ENCODE results near the gene NDEL1.

Gene NDEL1

GRCh38 chr17:8435245-8436168 lies at the start of gene NDEL1:
TSS of gene NDEL1 (plus strand) at chr17:8435884. CDS start at chr17:8444272, 8,388 bp downstream.
- in situ Hi-C loops (cut with MboI; ENCODE audit: low sequenced_read_pairs, unreplicated experiment), result no loop called here
- peak; percentile 99 for DNase-seq (ENCODE audit: low spot score)
- TF ChIP-seq CTCF (IDR thresholded peaks at IDR 0.05; ENCODE audit: borderline replicate concordance, control extremely low read depth, extremely low read depth, insufficient read depth, missing control alignments), result no peak

GRCh38 chr17:8386841-8387240 lies 48.8 kb upstream of the NDEL1 start:
- no peak for TF ChIP-seq CTCF (IDR thresholded peaks at IDR 0.05; ENCODE audit: borderline replicate concordance, control extremely low read depth, extremely low read depth, insufficient read depth, missing control alignments)
- in situ Hi-C loops (cut with MboI; ENCODE audit: low sequenced_read_pairs, unreplicated experiment), result no loop called here
- DNase-seq (ENCODE audit: low spot score), result no peak

- in situ Hi-C loops (cut with MboI; ENCODE audit: low sequenced_read_pairs, unreplicated experiment), result no loop called here
- DNase-seq (ENCODE audit: low spot score), result no peak
Measured at GRCh38 chr17:8387914-8388651, 47.6 kb upstream of the NDEL1 start.

GRCh38 chr17:8391711-8392110 lies 44.0 kb upstream of the NDEL1 start:
- in situ Hi-C loops (cut with MboI; ENCODE audit: low sequenced_read_pairs, unreplicated experiment), result no loop called here
- no peak for DNase-seq (ENCODE audit: low spot score)
- no peak for TF ChIP-seq CTCF (IDR thresholded peaks at IDR 0.05; ENCODE audit: borderline replicate concordance, control extremely low read depth, extremely low read depth, insufficient read depth, missing control alignments)

More at GRCh38 chr17:8387914-8388651, 47.6 kb upstream of the NDEL1 start:
- no peak for TF ChIP-seq CTCF (IDR thresholded peaks at IDR 0.05; ENCODE audit: borderline replicate concordance, control extremely low read depth, extremely low read depth, insufficient read depth, missing control alignments)

GRCh38 chr17:8392274-8392673 lies 43.4 kb upstream of the NDEL1 start:
- no peak for TF ChIP-seq CTCF (IDR thresholded peaks at IDR 0.05; ENCODE audit: borderline replicate concordance, control extremely low read depth, extremely low read depth, insufficient read depth, missing control alignments)
- in situ Hi-C loops (cut with MboI; ENCODE audit: low sequenced_read_pairs, unreplicated experiment), result no loop called here
- no peak for DNase-seq (ENCODE audit: low spot score)

- no peak for DNase-seq (ENCODE audit: low spot score)
- in situ Hi-C loops (cut with MboI; ENCODE audit: low sequenced_read_pairs, unreplicated experiment), result no loop called here
Measured at GRCh38 chr17:8392674-8393469, 42.8 kb upstream of the NDEL1 start.

More at GRCh38 chr17:8392674-8393469, 42.8 kb upstream of the NDEL1 start:
- TF ChIP-seq CTCF (IDR thresholded peaks at IDR 0.05; ENCODE audit: borderline replicate concordance, control extremely low read depth, extremely low read depth, insufficient read depth, missing control alignments), result no peak

Data from GM13976 (cell line).